Measurements from ENCODE around the gene CCDC183.
"Not testable (repeated sequence)": the region's sequence is repeated elsewhere in the genome, so short reads cannot be mapped to it uniquely, and the experiment has no call there.

The CCDC183 gene

DNA sequence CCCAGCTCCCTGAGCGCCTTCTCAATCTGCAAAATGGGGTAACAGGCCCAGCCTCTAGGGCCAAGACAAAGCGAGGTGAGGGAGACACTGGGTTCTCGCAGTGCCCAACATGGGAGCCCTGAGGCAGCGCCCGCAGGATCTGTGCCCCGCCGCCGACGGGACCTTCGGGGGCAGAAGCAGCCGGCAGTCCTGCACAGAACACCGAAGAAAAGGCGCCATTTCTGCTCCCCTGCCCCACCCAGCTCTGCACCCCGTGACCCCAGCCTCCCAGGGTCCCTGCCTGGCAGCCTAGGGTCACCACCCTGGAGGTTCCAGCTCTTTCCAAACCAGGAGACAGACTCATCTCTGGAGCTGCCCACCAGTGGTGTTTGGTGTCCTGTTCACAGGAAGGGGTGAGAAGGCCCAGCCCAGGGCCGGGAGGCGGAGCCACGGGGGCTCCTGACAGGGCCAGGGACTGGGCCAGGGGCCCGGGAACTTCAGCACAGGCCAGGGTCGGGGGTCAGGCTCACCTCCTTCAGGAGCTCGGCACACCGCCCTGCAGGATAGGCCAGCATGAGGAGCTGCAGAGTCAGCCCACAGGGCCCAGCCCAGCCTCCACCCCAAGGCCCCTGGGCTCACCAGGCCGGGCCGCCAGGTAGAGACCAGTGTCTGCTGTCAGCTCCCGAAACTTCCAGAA lies 41.4 kb upstream of the CCDC183 start:
- H3K4me1 ChIP-seq (ENCODE audit: control insufficient read depth in 1 of 2, insufficient read depth in 2 of 2, low read length in 2 of 2), result no peaks in the 10 kb centered on the region
- H3K27me3 ChIP-seq (ENCODE audit: low read depth, low read length), result no peaks in the 10 kb centered on the region
- peaks cover 0 to 14% of the 10 kb centered on the region in 2 donors for H3K9me3 ChIP-seq (ENCODE audit: control insufficient read depth in 1 of 2, low read length in 2 of 2)
- H3K36me3 ChIP-seq (ENCODE audit: control insufficient read depth in 1 of 2, insufficient read depth in 2 of 2, low read length in 2 of 2), result no peaks in the 10 kb centered on the region
- H3K4me3 ChIP-seq (ENCODE audit: low read depth in 1 of 2, low read length in 2 of 2), result no peak overlapping the region
- H3K27ac ChIP-seq (ENCODE audit: low read length), result no peak overlapping the region

GRCh38 chr9:136755302-136756133 lies 40.6 kb upstream of the CCDC183 start:
- H3K4me3 ChIP-seq (ENCODE audit: low read depth in 1 of 2, low read length in 2 of 2); H3K4me1 ChIP-seq (ENCODE audit: control insufficient read depth in 1 of 2, insufficient read depth in 2 of 2, low read length in 2 of 2); H3K27ac ChIP-seq (ENCODE audit: low read length); H3K36me3 ChIP-seq (ENCODE audit: control insufficient read depth in 1 of 2, insufficient read depth in 2 of 2, low read length in 2 of 2); H3K27me3 ChIP-seq (ENCODE audit: low read depth, low read length): not testable (repeated sequence)
- peaks cover 0 to 14% of the 10 kb centered on the region in 2 donors for H3K9me3 ChIP-seq (ENCODE audit: control insufficient read depth in 1 of 2, low read length in 2 of 2)

DNA sequence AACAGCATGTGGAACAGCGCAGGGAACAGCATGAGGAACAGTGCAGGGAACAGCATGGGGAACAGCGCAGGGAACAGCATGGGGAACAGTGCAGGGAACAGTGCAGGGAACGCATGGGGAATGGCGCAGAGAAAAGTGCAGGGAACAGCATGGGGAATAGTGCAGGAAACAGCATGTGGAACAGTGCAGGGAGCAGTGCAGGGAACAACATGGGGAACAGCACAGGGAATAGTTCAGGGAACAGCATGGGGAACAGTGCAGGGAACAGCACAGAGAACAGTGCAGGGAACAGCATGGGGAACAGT lies 40.1 kb upstream of the CCDC183 start:
- H3K4me1 ChIP-seq (ENCODE audit: control insufficient read depth in 1 of 2, insufficient read depth in 2 of 2, low read length in 2 of 2), result peaks cover 0 to 7% of the 10 kb centered on the region in 2 donors

DNA sequence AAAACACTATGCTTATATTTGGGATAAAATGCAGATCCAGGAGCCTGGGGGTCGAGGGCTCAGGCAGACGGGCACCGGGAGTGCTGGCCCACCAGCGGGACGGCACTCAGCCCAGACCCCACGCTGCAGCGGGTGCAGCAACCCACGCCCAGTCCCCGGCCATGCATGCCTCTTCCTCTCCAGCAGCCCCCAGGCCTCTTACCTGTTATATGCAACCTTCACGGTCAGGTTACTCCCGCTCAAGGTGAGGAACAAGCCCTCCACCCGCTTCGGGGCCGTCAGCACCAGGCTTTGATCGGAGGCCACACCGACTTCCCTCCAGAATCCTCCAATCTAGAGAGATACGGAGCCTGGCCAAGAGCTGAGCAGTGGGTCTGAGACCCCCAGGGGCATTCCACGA lies 39.3 kb upstream of the CCDC183 start:
- H3K36me3 ChIP-seq (ENCODE audit: control insufficient read depth in 1 of 2, insufficient read depth in 2 of 2, low read length in 2 of 2), result no peaks in the 10 kb centered on the region
- H3K4me1 ChIP-seq (ENCODE audit: control insufficient read depth in 1 of 2, insufficient read depth in 2 of 2, low read length in 2 of 2), result peaks cover 0 to 7% of the 10 kb centered on the region in 2 donors
- H3K4me3 ChIP-seq (ENCODE audit: low read depth in 1 of 2, low read length in 2 of 2), result no peak overlapping the region
- H3K27ac ChIP-seq (ENCODE audit: low read length), result no peak overlapping the region
- H3K9me3 ChIP-seq (ENCODE audit: control insufficient read depth in 1 of 2, low read length in 2 of 2), result peaks cover 0 to 9% of the 10 kb centered on the region in 2 donors
- no peaks in the 10 kb centered on the region for H3K27me3 ChIP-seq (ENCODE audit: low read depth, low read length)

More for the DNA sequence above, 40.1 kb upstream of the CCDC183 start:
- no peak overlapping the region for H3K4me3 ChIP-seq (ENCODE audit: low read depth in 1 of 2, low read length in 2 of 2)
- H3K27ac ChIP-seq (ENCODE audit: low read length), result no peak overlapping the region
- no peaks in the 10 kb centered on the region for H3K27me3 ChIP-seq (ENCODE audit: low read depth, low read length)
- peaks cover 0 to 14% of the 10 kb centered on the region in 2 donors for H3K9me3 ChIP-seq (ENCODE audit: control insufficient read depth in 1 of 2, low read length in 2 of 2)
- H3K36me3 ChIP-seq (ENCODE audit: control insufficient read depth in 1 of 2, insufficient read depth in 2 of 2, low read length in 2 of 2), result no peaks in the 10 kb centered on the region

- Histone ChIP-seq H3K9me3 (ENCODE audit: control insufficient read depth in 1 of 2, low read length in 2 of 2) (peaks cover 0 to 4% of the 10 kb centered on the region in 2 donors), H3K4me3 (ENCODE audit: low read depth in 1 of 2, low read length in 2 of 2) (no peak overlapping the region), H3K27me3 (ENCODE audit: low read depth, low read length) (no peaks in the 10 kb centered on the region), H3K27ac (ENCODE audit: low read length) (no peak overlapping the region), H3K4me1 (ENCODE audit: control insufficient read depth in 1 of 2, insufficient read depth in 2 of 2, low read length in 2 of 2) (peaks cover 0 to 7% of the 10 kb centered on the region in 2 donors), H3K36me3 (ENCODE audit: control insufficient read depth in 1 of 2, insufficient read depth in 2 of 2, low read length in 2 of 2) (no peaks in the 10 kb centered on the region)
Measured at GRCh38 chr9:136757328-136757727, 38.8 kb upstream of the CCDC183 start.

DNA sequence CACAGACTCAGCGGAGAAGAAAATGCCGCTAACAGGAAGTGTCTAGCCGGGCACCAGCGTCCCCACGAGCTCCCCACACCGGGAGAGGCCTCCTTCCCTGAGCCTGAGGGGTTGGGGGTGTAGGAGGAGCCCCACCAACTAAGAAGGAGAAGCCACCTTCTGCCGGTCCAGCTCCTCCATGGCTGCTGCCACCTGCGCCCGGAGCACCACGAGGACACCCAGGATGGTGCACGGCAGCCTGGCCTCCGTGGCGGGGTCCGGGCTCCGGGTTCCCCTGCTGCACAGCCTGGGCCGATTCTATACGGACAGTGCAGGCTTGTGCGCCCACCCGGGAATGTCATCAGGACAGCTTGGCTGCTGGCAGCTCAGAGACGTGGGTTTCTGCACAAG lies 38.4 kb upstream of the CCDC183 start:
- H3K36me3 ChIP-seq (ENCODE audit: control insufficient read depth in 1 of 2, insufficient read depth in 2 of 2, low read length in 2 of 2), result no peaks in the 10 kb centered on the region
- peaks cover 0 to 4% of the 10 kb centered on the region in 2 donors for H3K9me3 ChIP-seq (ENCODE audit: control insufficient read depth in 1 of 2, low read length in 2 of 2)
- peaks cover 0 to 7% of the 10 kb centered on the region in 2 donors for H3K4me1 ChIP-seq (ENCODE audit: control insufficient read depth in 1 of 2, insufficient read depth in 2 of 2, low read length in 2 of 2)
- H3K4me3 ChIP-seq (ENCODE audit: low read depth in 1 of 2, low read length in 2 of 2), result no peak overlapping the region
- no peaks in the 10 kb centered on the region for H3K27me3 ChIP-seq (ENCODE audit: low read depth, low read length)
- H3K27ac ChIP-seq (ENCODE audit: low read length), result no peak overlapping the region

DNA sequence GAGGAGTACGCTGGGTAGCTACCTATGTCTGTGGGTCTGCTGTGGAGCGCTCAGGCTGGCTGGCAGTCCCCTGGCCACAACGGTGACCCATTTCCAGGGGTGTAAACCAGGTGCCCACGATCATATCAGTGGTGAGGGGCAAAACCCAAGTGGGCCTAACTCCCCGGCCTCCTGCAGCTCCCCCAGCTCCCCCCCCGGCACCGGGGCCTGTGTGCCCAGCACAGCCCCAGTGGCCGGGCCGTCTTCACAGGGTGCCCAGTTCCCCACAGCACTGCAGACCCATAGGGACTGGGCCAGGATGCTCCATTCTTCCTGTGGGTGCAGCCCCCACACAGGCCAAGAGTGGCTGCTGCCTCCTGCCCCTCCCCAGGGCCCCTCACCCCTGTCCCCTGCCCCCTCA lies 37.1 kb upstream of the CCDC183 start:
- Histone ChIP-seq H3K4me3 (ENCODE audit: low read depth in 1 of 2, low read length in 2 of 2) (no peak overlapping the region), H3K9me3 (ENCODE audit: control insufficient read depth in 1 of 2, low read length in 2 of 2) (peaks cover 0 to 4% of the 10 kb centered on the region in 2 donors), H3K27me3 (ENCODE audit: low read depth, low read length) (no peaks in the 10 kb centered on the region), H3K36me3 (ENCODE audit: control insufficient read depth in 1 of 2, insufficient read depth in 2 of 2, low read length in 2 of 2) (no peaks in the 10 kb centered on the region), H3K4me1 (ENCODE audit: control insufficient read depth in 1 of 2, insufficient read depth in 2 of 2, low read length in 2 of 2) (peaks cover 0 to 7% of the 10 kb centered on the region in 2 donors), H3K27ac (ENCODE audit: low read length) (no peak overlapping the region)

- Histone ChIP-seq H3K9me3 (ENCODE audit: control insufficient read depth in 1 of 2, low read length in 2 of 2) (peaks cover 0 to 4% of the 10 kb centered on the region in 2 donors), H3K27me3 (ENCODE audit: low read depth, low read length) (no peaks in the 10 kb centered on the region), H3K36me3 (ENCODE audit: control insufficient read depth in 1 of 2, insufficient read depth in 2 of 2, low read length in 2 of 2) (no peaks in the 10 kb centered on the region), H3K4me1 (ENCODE audit: control insufficient read depth in 1 of 2, insufficient read depth in 2 of 2, low read length in 2 of 2) (peaks cover 0 to 7% of the 10 kb centered on the region in 2 donors), H3K4me3 (ENCODE audit: low read depth in 1 of 2, low read length in 2 of 2) (no peak overlapping the region), H3K27ac (ENCODE audit: low read length) (no peak overlapping the region)
Measured at GRCh38 chr9:136759436-136760325, 36.5 kb upstream of the CCDC183 start.

GRCh38 chr9:136760424-136760823 lies 35.7 kb upstream of the CCDC183 start:
- Histone ChIP-seq H3K9me3 (ENCODE audit: control insufficient read depth in 1 of 2, low read length in 2 of 2) (peaks cover 0 to 3% of the 10 kb centered on the region in 2 donors), H3K27me3 (ENCODE audit: low read depth, low read length) (no peaks in the 10 kb centered on the region), H3K4me3 (ENCODE audit: low read depth in 1 of 2, low read length in 2 of 2) (no peak overlapping the region), H3K36me3 (ENCODE audit: control insufficient read depth in 1 of 2, insufficient read depth in 2 of 2, low read length in 2 of 2) (no peaks in the 10 kb centered on the region), H3K4me1 (ENCODE audit: control insufficient read depth in 1 of 2, insufficient read depth in 2 of 2, low read length in 2 of 2) (peaks cover 0 to 7% of the 10 kb centered on the region in 2 donors), H3K27ac (ENCODE audit: low read length) (no peak overlapping the region)

DNA sequence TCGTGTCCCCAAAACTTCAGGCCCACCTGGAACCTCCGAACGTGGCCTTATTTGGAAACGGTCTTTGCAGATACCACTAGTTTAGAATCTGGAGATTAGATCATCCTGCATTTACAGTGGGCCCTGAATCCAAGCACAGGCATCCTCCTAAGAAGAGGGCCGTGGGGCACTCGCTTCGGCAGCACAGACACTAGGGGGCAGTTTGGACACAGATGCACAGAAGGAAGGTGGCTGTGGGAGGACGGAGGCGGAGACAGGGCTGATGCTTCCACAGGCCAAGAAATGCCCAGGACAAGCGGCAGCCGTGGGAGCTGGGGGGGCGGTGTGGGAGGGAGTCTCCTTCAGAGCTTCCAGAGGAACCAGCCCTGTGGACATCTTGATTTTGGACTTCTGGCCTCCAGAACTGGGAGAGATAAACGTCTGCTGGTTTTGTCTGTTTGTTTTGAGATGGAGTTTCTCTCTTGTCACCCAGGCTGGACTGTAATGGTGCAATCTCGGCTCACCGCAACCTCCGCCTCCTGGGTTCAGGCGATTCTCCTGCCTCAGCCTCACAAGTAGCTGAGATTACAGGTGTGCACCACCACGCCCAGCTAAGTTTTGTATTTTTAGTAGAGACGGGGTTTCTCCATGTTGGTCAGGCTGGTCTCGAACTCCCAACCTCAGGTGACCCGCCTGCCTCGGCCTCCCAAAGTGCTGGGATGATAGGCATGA lies 35.1 kb upstream of the CCDC183 start:
- H3K4me1 ChIP-seq (ENCODE audit: control insufficient read depth in 1 of 2, insufficient read depth in 2 of 2, low read length in 2 of 2), result not testable (repeated sequence)

More for the DNA sequence above, 35.1 kb upstream of the CCDC183 start:
- H3K27ac ChIP-seq (ENCODE audit: low read length); H3K27me3 ChIP-seq (ENCODE audit: low read depth, low read length); H3K9me3 ChIP-seq (ENCODE audit: control insufficient read depth in 1 of 2, low read length in 2 of 2); H3K36me3 ChIP-seq (ENCODE audit: control insufficient read depth in 1 of 2, insufficient read depth in 2 of 2, low read length in 2 of 2); H3K4me3 ChIP-seq (ENCODE audit: low read depth in 1 of 2, low read length in 2 of 2): not testable (repeated sequence)
